T1000 (cell line): ENCODE measurements around the gene GRPEL1.

Source experiments
- DNase-seq: peaks from one replicate; lab custom pipeline; 2025; ENCODE audit warnings: mixed read lengths; lab: John Stamatoyannopoulos, UW

The GRPEL1 gene

DNA sequence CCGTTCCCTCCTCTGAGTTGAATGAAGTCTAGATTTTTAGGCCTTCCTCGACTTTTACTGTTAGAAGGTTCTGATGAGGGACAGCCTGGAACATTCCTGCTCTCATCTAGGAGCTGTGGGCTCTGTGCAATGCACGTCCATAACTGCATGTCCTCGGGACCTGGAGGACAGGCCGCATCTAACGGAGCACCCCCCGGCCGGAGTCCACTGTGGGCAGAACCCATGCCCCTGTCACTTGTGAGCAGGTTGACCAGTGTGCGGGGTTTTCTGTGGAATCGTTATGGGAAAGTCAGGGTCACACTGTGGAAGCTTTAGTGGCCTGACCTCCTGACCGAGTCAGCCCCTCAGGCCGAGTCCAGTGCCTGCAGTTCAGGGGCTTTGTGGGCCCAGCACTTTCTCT lies 44.0 kb downstream of the GRPEL1 start:
- no peak for DNase-seq

DNA sequence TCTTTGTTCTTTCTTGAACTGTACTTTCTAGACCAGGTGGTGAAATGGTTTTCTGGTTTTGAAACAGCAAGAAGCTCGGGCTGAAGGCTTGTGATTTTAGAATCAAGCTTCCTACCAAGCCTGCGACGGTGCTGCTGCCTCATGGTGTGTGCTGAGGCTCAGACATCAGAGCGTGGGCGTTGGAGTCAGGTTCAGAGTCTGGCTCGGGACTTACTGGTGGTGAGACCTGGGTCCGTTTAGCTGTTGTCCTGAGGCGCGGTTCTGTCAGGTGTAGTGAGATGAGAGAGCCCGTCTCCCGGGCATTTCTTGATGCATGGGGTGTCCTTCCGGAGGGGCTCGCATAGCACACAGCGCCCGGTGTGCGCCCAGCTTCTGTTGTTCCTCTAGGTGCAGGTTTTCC lies 44.4 kb downstream of the GRPEL1 start:
- DNase-seq = no peak

DNA sequence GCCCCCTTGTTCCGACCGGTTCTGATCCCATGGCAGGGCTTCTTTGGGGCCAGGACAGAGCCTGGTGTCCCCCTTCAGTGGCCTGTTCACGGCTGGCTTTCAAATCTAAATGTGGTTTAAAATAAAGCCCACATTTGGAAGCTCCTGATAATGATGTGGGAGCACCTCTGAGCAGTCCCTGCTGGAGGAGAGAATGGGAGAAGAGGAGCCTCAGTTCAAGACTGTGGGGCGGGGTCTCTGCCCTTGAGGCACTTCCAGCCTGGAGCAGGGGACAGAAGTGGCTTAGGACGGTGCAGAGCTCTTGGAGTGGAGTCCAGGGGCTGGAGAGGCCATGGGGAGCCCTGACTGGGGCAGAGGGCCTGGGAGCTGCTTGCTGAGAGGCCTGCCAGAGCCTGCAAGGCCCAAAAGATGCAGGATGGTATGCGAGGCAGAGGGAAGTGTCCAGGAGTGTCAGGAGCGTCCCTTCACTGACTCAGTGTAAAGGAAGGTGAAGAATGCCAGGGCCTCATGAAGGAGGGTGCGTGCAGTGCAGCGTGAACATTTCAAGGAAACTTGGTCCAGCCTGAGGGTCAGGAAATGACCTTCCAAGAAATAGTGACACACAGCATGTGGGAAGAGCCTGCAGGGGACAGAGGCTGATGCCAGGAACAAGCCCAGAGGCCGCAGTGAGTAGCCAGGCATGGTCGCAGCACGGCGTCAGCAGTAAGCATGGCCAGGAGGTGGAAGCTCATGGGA lies 45.8 kb downstream of the GRPEL1 start:
- DNase-seq = peak; percentile 75

DNA sequence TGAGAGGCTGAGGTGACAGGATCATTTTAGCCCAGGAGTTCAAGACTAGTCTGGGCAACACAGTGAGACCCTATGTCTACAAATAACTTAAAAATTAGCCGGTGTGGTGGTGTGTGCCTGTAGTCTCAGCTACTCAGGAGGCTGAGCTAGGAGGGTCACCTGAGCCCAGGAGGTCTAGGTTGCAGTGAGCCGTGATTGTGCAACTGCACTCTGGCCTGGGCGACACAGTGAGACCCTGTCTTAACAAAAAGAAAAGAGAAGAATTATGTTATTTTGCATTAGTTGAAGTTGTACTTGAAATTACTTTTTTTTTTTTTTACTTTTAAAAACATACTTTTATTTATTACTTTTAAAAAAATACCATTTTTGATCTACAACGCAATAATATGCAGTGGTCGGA lies 46.5 kb downstream of the GRPEL1 start:
- DNase-seq = no peak

DNA sequence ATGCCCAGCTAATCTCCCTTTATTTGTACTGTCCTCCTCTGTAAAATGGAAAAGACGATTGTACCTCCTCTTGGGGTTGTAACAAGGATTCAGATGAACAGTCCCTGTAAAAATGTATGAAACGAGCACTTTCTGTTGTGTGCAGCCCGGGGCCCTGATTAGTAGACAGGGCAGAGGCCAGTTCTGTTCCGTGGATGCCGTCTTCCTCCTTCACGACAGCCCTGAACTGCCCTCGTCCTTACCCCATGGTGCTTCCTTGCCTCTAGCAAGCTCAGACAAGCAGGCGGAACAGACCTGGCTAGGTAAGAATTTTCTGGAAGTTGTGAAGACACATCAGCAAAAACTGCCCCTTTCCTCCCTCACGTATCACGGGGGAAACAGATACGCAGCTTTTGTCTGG lies 47.0 kb downstream of the GRPEL1 start:
- DNase-seq = no peak

DNA sequence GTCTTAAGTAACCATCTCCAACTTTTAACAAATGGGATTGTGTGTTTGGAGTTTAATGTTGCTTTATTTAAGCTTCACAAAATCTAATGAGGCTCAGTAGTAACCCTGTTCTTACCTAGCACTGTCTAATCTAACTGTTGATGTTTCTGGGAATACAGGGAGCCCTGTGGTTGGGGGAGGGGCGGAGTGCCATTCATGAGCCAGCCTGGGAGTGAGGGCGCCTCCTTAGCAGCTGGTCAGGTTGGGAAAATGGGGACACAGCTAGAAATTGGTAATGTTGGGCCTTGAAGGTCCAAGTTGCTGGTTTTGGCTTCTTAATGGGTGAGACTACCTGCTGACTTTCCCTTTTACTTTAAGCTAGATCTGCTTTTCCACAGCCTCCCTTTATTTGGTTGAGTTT lies 47.6 kb downstream of the GRPEL1 start:
- no peak for DNase-seq

DNA sequence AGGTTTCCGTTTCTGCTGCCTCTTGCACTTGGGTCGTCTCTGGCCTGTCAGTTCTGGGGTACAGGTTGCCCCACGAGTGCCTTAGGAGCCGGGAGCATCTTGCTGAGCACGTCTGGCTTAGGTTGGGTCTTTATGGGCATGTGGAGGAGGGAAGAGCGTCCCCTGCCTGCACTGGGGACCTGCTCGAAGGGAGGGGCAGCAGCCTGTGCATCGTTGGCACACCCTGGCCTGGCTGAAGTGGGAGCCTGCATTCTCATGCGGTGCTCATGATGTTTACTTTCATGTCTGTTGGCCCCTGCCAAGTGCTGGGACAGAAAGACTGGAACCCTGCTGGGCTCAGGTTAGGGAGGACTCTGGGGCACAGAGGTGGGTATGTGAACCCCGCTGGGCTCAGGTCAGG lies 48.5 kb downstream of the GRPEL1 start:
- no peak for DNase-seq

DNA sequence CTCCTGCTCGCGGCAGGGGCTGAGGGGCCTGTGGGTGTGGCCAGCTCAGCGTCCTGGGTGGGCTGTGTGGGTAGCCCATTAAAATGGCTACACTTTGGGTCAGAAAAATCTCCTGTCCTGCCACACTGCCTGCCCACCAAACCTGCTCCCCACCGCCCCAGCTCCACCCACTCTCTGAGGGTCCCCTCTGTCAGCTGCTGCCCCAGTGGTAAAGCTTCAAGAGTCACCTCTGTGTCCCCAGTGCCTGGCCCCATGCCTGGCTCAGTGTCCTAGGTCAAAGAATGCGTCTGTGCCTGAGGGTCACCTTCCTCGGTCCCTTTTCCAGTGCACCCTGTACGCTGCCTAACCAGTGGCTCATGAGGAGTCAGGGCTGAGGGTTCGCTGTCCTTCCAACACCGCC lies 49.6 kb downstream of the GRPEL1 start:
- DNase-seq = no peak

DNA sequence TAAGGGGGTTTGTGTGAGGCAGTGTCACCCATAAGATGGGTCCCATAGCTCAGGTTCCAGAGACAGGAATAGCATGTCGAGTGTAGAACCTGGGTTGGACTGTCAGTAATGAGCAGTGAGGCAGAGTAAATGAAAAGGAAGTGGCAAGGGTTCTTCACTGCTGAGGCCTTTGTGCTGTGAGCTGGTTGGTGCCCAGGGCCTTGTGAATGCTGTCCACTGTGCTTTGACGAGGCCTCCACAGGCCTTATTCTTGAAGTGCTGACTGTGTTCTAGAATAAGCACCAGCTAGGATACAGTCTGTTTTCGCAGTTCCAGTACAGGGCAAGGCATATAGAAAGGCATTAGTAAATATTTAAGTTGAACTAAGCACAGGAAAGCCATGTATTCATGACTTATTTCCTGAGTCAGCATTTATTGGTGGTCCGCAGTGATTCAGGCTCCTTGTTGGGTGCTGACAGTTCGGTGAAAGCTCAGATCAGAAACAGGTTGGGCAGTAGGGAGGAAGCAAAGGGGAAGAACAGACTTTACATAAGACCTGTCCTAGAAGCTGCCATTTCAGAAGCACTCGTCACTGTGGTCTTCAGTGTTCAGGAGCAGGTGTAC lies 50.3 kb downstream of the GRPEL1 start:
- no peak for DNase-seq

DNA sequence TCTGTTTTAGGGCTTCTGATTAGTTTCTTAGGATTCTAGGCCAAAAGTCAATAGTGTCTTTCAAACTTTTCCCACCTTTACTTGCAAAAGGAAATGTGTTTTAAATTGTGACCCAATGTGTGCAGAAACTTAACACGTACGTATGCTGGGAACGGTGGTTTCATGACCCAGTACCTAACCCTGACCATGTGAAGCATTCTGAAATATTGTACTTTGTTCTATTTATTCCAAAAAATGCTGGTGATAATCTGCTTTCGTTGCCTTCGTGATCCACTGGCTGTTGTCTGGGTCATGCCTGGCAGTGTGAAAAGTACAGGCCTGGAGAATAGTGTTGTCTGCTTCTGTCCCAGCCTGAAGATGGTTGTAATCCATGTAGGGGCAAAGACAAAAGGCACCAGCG lies 51.4 kb downstream of the GRPEL1 start:
- DNase-seq = no peak

DNA sequence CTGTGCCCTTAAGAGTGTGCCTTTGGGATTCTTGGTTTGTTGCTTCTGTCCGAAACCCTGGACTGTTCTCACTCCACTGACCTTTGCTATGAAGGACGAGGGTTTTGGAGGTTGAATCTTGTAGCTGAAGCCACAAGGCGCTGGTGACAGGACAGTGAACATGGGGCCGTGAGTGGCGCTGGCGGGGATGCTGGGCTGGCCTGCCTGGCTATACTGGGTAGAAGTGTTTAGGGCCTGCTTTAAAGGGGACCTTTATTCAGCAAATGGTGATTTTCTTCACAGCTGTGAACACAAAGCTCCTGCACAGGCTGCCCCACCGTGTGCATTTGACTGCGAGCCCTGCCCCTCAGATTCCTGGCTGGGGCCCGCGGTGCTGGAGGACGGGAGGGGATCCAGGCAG lies 51.8 kb downstream of the GRPEL1 start:
- DNase-seq = no peak

DNA sequence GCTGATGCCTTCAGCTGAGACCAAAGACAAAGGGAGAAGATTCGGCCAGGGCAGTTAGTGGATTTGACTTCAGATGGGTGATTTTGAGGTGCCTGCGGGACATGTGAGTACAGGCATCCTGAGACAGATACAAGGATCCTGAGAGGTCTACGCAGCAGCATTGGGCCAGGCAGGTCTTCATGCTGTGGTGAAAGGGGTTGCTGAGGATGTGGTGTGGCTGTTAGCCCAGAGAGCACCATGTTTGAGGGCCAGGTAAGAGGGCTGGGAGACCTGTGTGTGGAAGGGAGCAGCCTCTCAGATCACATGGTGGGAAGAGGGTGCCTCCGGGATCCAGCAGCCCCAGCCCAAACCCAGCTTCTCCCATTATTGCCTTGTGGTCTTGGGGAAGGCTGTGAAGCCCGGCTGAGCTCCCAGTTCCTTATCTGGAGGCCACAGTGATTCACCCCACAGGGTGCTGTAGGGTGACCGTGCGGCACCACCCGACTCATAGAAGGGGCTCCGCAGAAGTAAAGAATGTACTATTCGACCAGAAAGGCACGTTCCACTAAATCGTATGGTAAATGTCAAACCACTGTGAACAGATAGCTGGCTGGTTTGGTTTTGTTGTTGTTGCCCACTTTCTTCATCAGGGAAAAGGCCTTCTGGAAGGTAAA lies 52.4 kb downstream of the GRPEL1 start:
- no peak for DNase-seq

DNA sequence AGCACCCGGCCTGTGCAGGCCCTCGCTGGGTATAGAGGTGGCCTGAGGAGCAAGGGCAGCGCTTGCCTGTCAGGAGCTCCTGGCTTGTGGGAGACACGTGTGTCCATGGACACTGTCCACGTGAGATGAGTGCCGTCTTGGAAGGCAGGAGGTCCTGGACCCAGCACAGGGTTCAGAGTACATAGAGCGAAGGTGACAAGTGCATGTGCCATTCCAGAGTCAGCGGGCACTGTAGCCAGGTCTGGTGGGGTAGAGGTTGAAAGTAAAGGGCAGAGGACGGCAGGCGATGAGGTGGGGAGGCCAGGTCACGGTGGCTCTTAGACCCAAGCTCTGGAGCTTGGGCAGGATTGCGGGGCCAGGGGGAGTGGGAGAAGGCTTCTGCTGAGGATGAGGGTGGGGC lies 53.0 kb downstream of the GRPEL1 start:
- no peak for DNase-seq

DNA sequence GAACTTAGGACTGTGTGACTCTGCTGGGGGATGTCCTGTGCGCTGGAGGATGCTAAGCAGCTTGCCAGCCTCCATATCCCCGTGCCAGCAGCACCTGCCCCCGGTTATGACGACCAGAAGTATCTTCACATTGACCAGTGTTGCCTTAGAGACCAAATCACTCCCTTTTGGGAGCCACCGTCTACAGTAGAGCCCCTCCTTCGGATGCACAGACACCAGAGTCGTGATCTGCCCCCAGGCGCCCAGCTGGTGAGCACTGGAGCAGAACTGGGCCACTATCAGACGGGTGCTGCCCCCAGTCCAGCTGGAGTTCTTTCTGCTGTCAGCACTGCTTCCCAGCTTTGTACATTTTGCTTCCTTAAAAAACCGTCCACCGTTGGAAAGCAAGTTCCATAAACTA lies 54.7 kb downstream of the GRPEL1 start:
- DNase-seq = no peak

DNA sequence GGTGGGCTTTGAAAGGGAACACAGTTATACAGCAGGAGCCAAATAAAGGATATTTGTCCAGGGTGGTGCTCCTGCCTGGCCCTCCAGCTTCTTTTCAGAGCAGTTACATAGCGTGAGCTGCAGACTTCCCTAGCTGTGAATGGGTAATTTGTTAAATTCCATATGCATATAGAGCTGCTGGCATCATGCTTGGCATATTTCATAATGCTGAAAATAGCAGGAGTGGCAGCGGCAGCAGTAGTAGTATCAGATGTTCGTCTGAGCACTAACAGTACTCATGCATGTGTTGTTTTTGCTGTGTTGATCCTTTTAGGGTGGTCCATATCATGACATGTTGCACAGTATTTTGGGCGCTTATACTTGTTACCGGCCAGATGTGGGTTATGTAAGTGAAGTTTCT lies 58.3 kb downstream of the GRPEL1 start:
- DNase-seq = no peak
